Ovary (tissue), 9 donors: Measurements from ENCODE around the gene SNX27. TPM values are rescaled to one million over a fixed set of nuclear protein-coding genes. Genes with fewer than 3 reads are reported as not detected.
"Not testable (repeated sequence)": the region's sequence is repeated elsewhere in the genome, so short reads cannot be mapped to it uniquely, and the experiment has no call there.

Source experiments
- DNase-seq, 5 donors: peaks; one replicate each; pipeline ENCODE4 v3.0.0-alpha.2; 2019 to 2020
- H3K27ac ChIP-seq, 2 donors: fragments of 200-600 bp; one replicate each; pipeline versions ENCODE4 v1.5.1 to v1.8.0; 2019 to 2022
- H3K27me3 ChIP-seq: fragments of 200-600 bp; one replicate; pipeline ENCODE4 v1.8.0; 2022
- H3K36me3 ChIP-seq: fragments of 200-600 bp; sonication (generic); one replicate; pipeline ENCODE4 v1.5.1; 2019
- H3K4me1 ChIP-seq: one replicate; pipeline ENCODE4 v1.8.1; 2013; ENCODE audit warnings: mild to moderate bottlenecking, moderate library complexity; ENCODE audit not compliant: insufficient read depth
- H3K4me3 ChIP-seq: fragments of 200-600 bp; sonication (generic); one replicate; pipeline ENCODE4 v1.5.1; 2017
- H3K9me3 ChIP-seq, 2 donors: fragments of 200-600 bp in 1 of 2; sonication (generic) in 1 of 2; one replicate each; pipeline versions ENCODE4 v1.5.1 to v1.8.1; 2013 to 2019; ENCODE audit warnings: mild to moderate bottlenecking in 1 of 2, moderate library complexity in 1 of 2
- CTCF ChIP-seq, 3 donors: fragments of 450-650 bp in 2 of 3; fragments of 200-600 bp in 1 of 3; IDR thresholded peaks; one replicate each; pipeline versions ENCODE4 v1.5.1 to v1.8.0; 2016 to 2022; ENCODE audit warnings: antibody characterized with exemption in 3 of 3, mild to moderate bottlenecking in 1 of 3
- EP300 ChIP-seq: sonication (generic); formaldehyde crosslinking; IDR thresholded peaks from one replicate; pipeline ENCODE4 v1.6.1; 2017; ENCODE audit warnings: antibody characterized with exemption
- POLR2A ChIP-seq: fragments of 450-650 bp; IDR thresholded peaks from one replicate; pipeline ENCODE4 v1.6.1; 2017; ENCODE audit warnings: antibody characterized with exemption, mild to moderate bottlenecking, moderate library complexity
- WGBS, 3 donors: extraction: QIAGEN DNeasy Blood & Tissue Kit in 1 of 3; methylation state at CpG; one replicate each; pipeline versions ENCODE4 v1.1.5 to v1.1.7; 2013 to 2017; 5-methylcytosine and 5-hydroxymethylcytosine counted together
- intact Hi-C, 4 donors: fragments of 100-400 bp; cut with DNase I; formaldehyde crosslinking; loops; one replicate each; pipeline versions ENCODE4 v1.11.0 to v1.15.1; 2022 to 2023
- polyA plus RNA-seq, 2 donors: library from polyadenylated mRNA; stranded (reverse); fragments of 200-250 nt in 1 of 2; fragments of 350-450 nt in 1 of 2; fragmentation: Illumina TruSeq in 1 of 2; extraction: RNeasy Lipid Tissue Mini Kit (QIAGEN cat#74804) in 1 of 2; gene quantifications; one replicate each; pipeline ENCODE4 v1.2.3, GENCODE V29; 2013 to 2014
- total RNA-seq, 7 donors: library from RNA; depleted of rRNA in 2 of 7; stranded (reverse); fragments of >200 nt in 2 of 7; fragmentation: NEBNext Ultra II Directional in 3 of 7; extraction: Animal tissue kit (Norgen Biotek cat#: 25700) in 3 of 7; gene quantifications; one replicate each; pipeline versions ENCODE4 v1.1.0 to v1.2.4, GENCODE V29; 2016 to 2023
- donor health status: DM: no; HTN: no; CAD: no; lungs with moderate emphysema.
- donor health status: DM: no; HTN: no; CAD: no.
- donor health status: Bipolar disorder and iron deficiency.
- donor health status: DM: yes; HTN: yes; CAD: no.
- donor health status: DM: no; HTN: no; CAD: no.
- donor health status: DM: yes; HTN: yes; CAD: no.

SNX27 gene
- total and polyA plus RNA-seq, 9 donors = 9.5 to 42.7 (median 35.1) TPM

- H3K36me3 ChIP-seq = no peaks in the 10 kb centered on the region
- TF ChIP-seq EP300 (no peak), POLR2A (no peak), CTCF (IDR thresholded peaks at IDR 0.05) (no peak)
- no peaks in the 10 kb centered on the region for H3K9me3 ChIP-seq
- no peak overlapping the region for H3K27ac ChIP-seq
- DNase-seq = no peak
- intact Hi-C loops = loop anchor here (10.0 kb wide), 3 partner anchors 135 to 285 kb away; no protein-coding TSS in a partner anchor
- no peak overlapping the region for H3K4me3 ChIP-seq
- no peaks in the 10 kb centered on the region for H3K27me3 ChIP-seq
- H3K4me1 ChIP-seq = no peaks in the 10 kb centered on the region
- WGBS, 3 donors = 82 to 86% (median 85%) methylated on average over 4 of the region's 4 CpGs
These were observed 118.1 kb downstream of the SNX27 start for GRCh38 chr1:151729966-151730291.

- Histone ChIP-seq H3K9me3 (no peaks in the 10 kb centered on the region), H3K4me1 (no peaks in the 10 kb centered on the region), H3K27me3 (no peaks in the 10 kb centered on the region), H3K4me3 (no peak overlapping the region), H3K27ac (no peak overlapping the region), H3K36me3 (no peaks in the 10 kb centered on the region)
- intact Hi-C loops = loop anchor here (10.0 kb wide), 3 partner anchors 138 to 288 kb away; no protein-coding TSS in a partner anchor
- TF ChIP-seq EP300 (no peak), POLR2A (no peak), CTCF (IDR thresholded peaks at IDR 0.05) (no peak)
- WGBS, 3 donors = 76 to 81% (median 81%) methylated on average over 3 of the region's 3 CpGs
- DNase-seq = no peak
These were observed 121.3 kb downstream of the SNX27 start for GRCh38 chr1:151733126-151733525.

GRCh38 chr1:151733995-151734394 is 122.1 kb downstream of the SNX27 start:
- H3K9me3 ChIP-seq, H3K4me3 ChIP-seq, H3K4me1 ChIP-seq, H3K36me3 ChIP-seq, H3K27me3 ChIP-seq, H3K27ac ChIP-seq, DNase-seq: not testable (repeated sequence)
- intact Hi-C loops = loop anchor here (2.0 to 10.0 kb wide), 4 partner anchors 139 to 289 kb away; no protein-coding TSS in a partner anchor
- 90 to 93% (median 91%) methylated on average over 9 of the region's 9 CpGs for WGBS, 3 donors

GRCh38 chr1:151737026-151737425 is 125.2 kb downstream of the SNX27 start:
- WGBS, 3 donors = 70 to 82% (median 77%) methylated on average over 2 of the region's 2 CpGs
- no peak for TF ChIP-seq CTCF (IDR thresholded peaks at IDR 0.05)
- no peak for TF ChIP-seq EP300
- no peak for TF ChIP-seq POLR2A
- no peaks in the 10 kb centered on the region for H3K4me1 ChIP-seq
- H3K9me3 ChIP-seq = no peaks in the 10 kb centered on the region
- H3K4me3 ChIP-seq = no peak overlapping the region
- no peaks in the 10 kb centered on the region for H3K27me3 ChIP-seq
- no peak overlapping the region for H3K27ac ChIP-seq
- intact Hi-C loops = loop anchor here (5.0 to 10.0 kb wide), 4 partner anchors 142 to 292 kb away; no protein-coding TSS in a partner anchor
- H3K36me3 ChIP-seq = no peaks in the 10 kb centered on the region
- no peak for DNase-seq

GRCh38 chr1:151737479-151737878 is 125.6 kb downstream of the SNX27 start:
- Histone ChIP-seq H3K9me3 (no peaks in the 10 kb centered on the region), H3K27ac (no peak overlapping the region), H3K36me3 (no peaks in the 10 kb centered on the region), H3K4me3 (no peak overlapping the region), H3K27me3 (no peaks in the 10 kb centered on the region), H3K4me1 (no peaks in the 10 kb centered on the region)
- intact Hi-C loops = loop anchor here (5.0 to 10.0 kb wide), 4 partner anchors 143 to 293 kb away; no protein-coding TSS in a partner anchor
- no peak for DNase-seq
- TF ChIP-seq POLR2A (no peak), CTCF (IDR thresholded peaks at IDR 0.05) (no peak), EP300 (no peak)
